HUES64 (cell line): Measurements from ENCODE around the gene PDE11A.

ENCODE experiments used
- H3K27ac ChIP-seq: 2 replicates; pipeline ENCODE4 v1.7.0; 2013; ENCODE audit warnings: low read depth, low read length, inconsistent platforms
- H3K27me3 ChIP-seq: 2 replicates; pipeline ENCODE4 v1.6.1; 2013; ENCODE audit warnings: mild to moderate bottlenecking, low read length; ENCODE audit not compliant: insufficient read depth
- H3K36me3 ChIP-seq: 2 replicates; pipeline ENCODE4 v1.6.1; 2013; ENCODE audit warnings: mild to moderate bottlenecking, low read length; ENCODE audit not compliant: insufficient read depth
- H3K4me1 ChIP-seq: 2 replicates; pipeline ENCODE4 v1.6.1; 2013; ENCODE audit warnings: mild to moderate bottlenecking, low read length, moderate library complexity; ENCODE audit not compliant: insufficient read depth
- H3K4me3 ChIP-seq: 2 replicates; pipeline ENCODE4 v1.5.1; 2013; ENCODE audit warnings: mild to moderate bottlenecking, low read length, moderate library complexity
- H3K9ac ChIP-seq: 2 replicates; pipeline ENCODE4 v1.6.1; 2013; ENCODE audit warnings: mild to moderate bottlenecking, low read depth, low read length
- H3K9me3 ChIP-seq: 2 replicates; pipeline ENCODE4 v1.6.1; 2013; ENCODE audit warnings: low read depth, low read length; ENCODE audit not compliant: insufficient read depth
- WGBS: fragments of 150-250, 120-280 bp; methylation state at CpG from one replicate; pipeline ENCODE4 v1.1.7; 2013; ENCODE audit warnings: missing lambda C conversion rate; 5-methylcytosine and 5-hydroxymethylcytosine counted together

Gene PDE11A

GRCh38 chr2:177708660-177709444 lies 363.7 kb downstream of the PDE11A start:
- Histone ChIP-seq H3K9ac (no peak overlapping the region), H3K4me3 (no peak overlapping the region), H3K27me3 (peaks cover 18% of the 10 kb centered on the region), H3K36me3 (no peaks in the 10 kb centered on the region), H3K9me3 (no peaks in the 10 kb centered on the region), H3K4me1 (no peaks in the 10 kb centered on the region), H3K27ac (no peak overlapping the region)
- WGBS = 88% methylated on average over 9 of the region's 9 CpGs

GRCh38 chr2:177708106-177708505 lies 364.5 kb downstream of the PDE11A start:
- no peaks in the 10 kb centered on the region for H3K36me3 ChIP-seq
- no peak overlapping the region for H3K4me3 ChIP-seq
- H3K9me3 ChIP-seq = no peaks in the 10 kb centered on the region
- H3K27me3 ChIP-seq = peaks cover 18% of the 10 kb centered on the region
- no peaks in the 10 kb centered on the region for H3K4me1 ChIP-seq
- WGBS = 97% methylated on average over 2 of the region's 2 CpGs
- no peak overlapping the region for H3K9ac ChIP-seq
- no peak overlapping the region for H3K27ac ChIP-seq

- 93% methylated on average over 4 of the region's 4 CpGs for WGBS
- Histone ChIP-seq H3K4me3 (no peak overlapping the region), H3K4me1 (no peaks in the 10 kb centered on the region), H3K27ac (no peak overlapping the region), H3K36me3 (no peaks in the 10 kb centered on the region), H3K9me3 (no peaks in the 10 kb centered on the region), H3K27me3 (peaks cover 18% of the 10 kb centered on the region), H3K9ac (no peak overlapping the region)
These were observed 366.9 kb downstream of the PDE11A start for GRCh38 chr2:177705511-177706173.

GRCh38 chr2:177703159-177703558 lies 369.4 kb downstream of the PDE11A start:
- no CpG with 5 or more reads among the region's 1 CpG for WGBS
- Histone ChIP-seq H3K9ac (no peak overlapping the region), H3K4me1 (no peaks in the 10 kb centered on the region), H3K36me3 (no peaks in the 10 kb centered on the region), H3K4me3 (no peak overlapping the region), H3K27me3 (peaks cover 3% of the 10 kb centered on the region), H3K9me3 (no peaks in the 10 kb centered on the region), H3K27ac (no peak overlapping the region)

- no peak overlapping the region for H3K4me3 ChIP-seq
- no peaks in the 10 kb centered on the region for H3K36me3 ChIP-seq
- no peak overlapping the region for H3K9ac ChIP-seq
- H3K9me3 ChIP-seq = no peaks in the 10 kb centered on the region
- no peaks in the 10 kb centered on the region for H3K4me1 ChIP-seq
- H3K27ac ChIP-seq = no peak overlapping the region
- 92% methylated on average over 3 of the region's 3 CpGs for WGBS
- no peaks in the 10 kb centered on the region for H3K27me3 ChIP-seq
These were observed 374.3 kb downstream of the PDE11A start for GRCh38 chr2:177698281-177698680.

GRCh38 chr2:177694348-177694747 lies 378.2 kb downstream of the PDE11A start:
- no peaks in the 10 kb centered on the region for H3K36me3 ChIP-seq
- H3K27me3 ChIP-seq = no peaks in the 10 kb centered on the region
- no peak overlapping the region for H3K27ac ChIP-seq
- H3K9me3 ChIP-seq = no peaks in the 10 kb centered on the region
- H3K4me3 ChIP-seq = no peak overlapping the region
- H3K4me1 ChIP-seq = peaks cover 15% of the 10 kb centered on the region; the same call in 1 of the 2 replicates
- no peak overlapping the region for H3K9ac ChIP-seq

GRCh38 chr2:177693658-177694339 lies 378.8 kb downstream of the PDE11A start:
- Histone ChIP-seq H3K4me3 (no peak overlapping the region), H3K4me1 (peaks cover 15% of the 10 kb centered on the region; the same call in 1 of the 2 replicates), H3K27me3 (no peaks in the 10 kb centered on the region), H3K36me3 (no peaks in the 10 kb centered on the region), H3K27ac (no peak overlapping the region), H3K9ac (no peak overlapping the region), H3K9me3 (no peaks in the 10 kb centered on the region)
- 80% methylated on average over 7 of the region's 7 CpGs for WGBS

GRCh38 chr2:177692783-177693269 lies 379.8 kb downstream of the PDE11A start:
- WGBS = 93% methylated on average over 4 of the region's 4 CpGs
- Histone ChIP-seq H3K27ac (no peak overlapping the region), H3K36me3 (no peaks in the 10 kb centered on the region), H3K9me3 (no peaks in the 10 kb centered on the region), H3K9ac (no peak overlapping the region), H3K27me3 (no peaks in the 10 kb centered on the region), H3K4me3 (no peak overlapping the region), H3K4me1 (peaks cover 15% of the 10 kb centered on the region; the same call in 1 of the 2 replicates)

- Histone ChIP-seq H3K4me3 (no peak overlapping the region), H3K9me3 (no peaks in the 10 kb centered on the region), H3K36me3 (no peaks in the 10 kb centered on the region), H3K27me3 (no peaks in the 10 kb centered on the region), H3K4me1 (peaks cover 15% of the 10 kb centered on the region; the same call in 1 of the 2 replicates), H3K9ac (no peak overlapping the region), H3K27ac (no peak overlapping the region)
- WGBS = 71% methylated on average over 2 of the region's 2 CpGs
These were observed 380.4 kb downstream of the PDE11A start for GRCh38 chr2:177692042-177692782.

- Histone ChIP-seq H3K36me3 (no peaks in the 10 kb centered on the region), H3K27ac (no peak overlapping the region), H3K9me3 (no peaks in the 10 kb centered on the region), H3K4me3 (no peak overlapping the region), H3K27me3 (no peaks in the 10 kb centered on the region), H3K9ac (no peak overlapping the region), H3K4me1 (peaks cover 15% of the 10 kb centered on the region; the same call in 1 of the 2 replicates)
- 0% methylated on average over 1 of the region's 1 CpG for WGBS
These were observed 381.4 kb downstream of the PDE11A start for GRCh38 chr2:177691177-177691576.
